Measurements from ENCODE around the gene DIPK1B.
A peak's percentile ranks its signal among the peaks of the same experiment; 100 is the strongest.
"Not testable (repeated sequence)": the region's sequence is repeated elsewhere in the genome, so short reads cannot be mapped to it uniquely, and the experiment has no call there.

DIPK1B gene

DNA sequence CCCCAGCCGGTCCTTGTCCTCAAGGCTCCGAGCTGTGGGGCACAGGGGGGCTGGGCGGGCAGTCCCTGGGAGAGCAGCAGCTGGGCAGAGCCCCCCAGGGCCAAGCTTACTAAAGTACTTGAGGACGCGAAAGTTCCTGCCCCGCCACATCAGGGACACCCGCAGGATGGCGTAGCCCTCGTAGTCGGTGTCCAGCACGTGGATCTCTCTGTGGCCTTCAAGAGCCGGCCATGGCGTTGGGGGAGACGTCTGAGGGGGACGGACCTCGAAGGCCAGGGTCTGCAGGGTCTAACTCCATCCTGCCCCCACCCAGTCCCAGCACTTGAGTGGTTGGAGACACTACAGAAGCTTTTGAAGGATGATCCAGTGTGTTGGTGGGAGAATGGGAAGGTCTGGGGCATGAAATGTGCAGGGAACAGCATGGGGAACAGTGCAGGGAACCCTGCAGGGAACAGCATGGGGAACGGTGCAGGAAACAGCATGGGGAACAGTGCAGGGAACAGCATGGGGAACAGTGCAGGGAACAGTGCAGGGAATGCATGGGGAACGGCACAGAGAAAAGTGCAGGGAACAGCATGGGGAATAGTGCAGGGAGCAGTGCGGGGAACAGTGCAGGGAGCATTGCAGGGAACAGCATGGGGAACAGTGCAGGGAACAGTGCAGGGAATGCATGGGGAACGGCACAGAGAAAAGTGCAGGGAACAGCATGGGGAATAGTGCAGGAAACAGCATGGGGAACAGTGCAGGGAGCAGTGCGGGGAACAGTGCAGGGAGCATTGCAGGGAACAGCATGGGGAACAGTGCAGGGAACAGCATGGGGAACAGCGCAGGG, 43.1 kb downstream of the DIPK1B start:
- DNase-seq, result not testable (repeated sequence)

DNA sequence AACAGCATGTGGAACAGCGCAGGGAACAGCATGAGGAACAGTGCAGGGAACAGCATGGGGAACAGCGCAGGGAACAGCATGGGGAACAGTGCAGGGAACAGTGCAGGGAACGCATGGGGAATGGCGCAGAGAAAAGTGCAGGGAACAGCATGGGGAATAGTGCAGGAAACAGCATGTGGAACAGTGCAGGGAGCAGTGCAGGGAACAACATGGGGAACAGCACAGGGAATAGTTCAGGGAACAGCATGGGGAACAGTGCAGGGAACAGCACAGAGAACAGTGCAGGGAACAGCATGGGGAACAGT, 43.7 kb downstream of the DIPK1B start:
- DNase-seq, result no peak

DNA sequence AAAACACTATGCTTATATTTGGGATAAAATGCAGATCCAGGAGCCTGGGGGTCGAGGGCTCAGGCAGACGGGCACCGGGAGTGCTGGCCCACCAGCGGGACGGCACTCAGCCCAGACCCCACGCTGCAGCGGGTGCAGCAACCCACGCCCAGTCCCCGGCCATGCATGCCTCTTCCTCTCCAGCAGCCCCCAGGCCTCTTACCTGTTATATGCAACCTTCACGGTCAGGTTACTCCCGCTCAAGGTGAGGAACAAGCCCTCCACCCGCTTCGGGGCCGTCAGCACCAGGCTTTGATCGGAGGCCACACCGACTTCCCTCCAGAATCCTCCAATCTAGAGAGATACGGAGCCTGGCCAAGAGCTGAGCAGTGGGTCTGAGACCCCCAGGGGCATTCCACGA, 44.5 kb downstream of the DIPK1B start:
- no peak for DNase-seq

DNA sequence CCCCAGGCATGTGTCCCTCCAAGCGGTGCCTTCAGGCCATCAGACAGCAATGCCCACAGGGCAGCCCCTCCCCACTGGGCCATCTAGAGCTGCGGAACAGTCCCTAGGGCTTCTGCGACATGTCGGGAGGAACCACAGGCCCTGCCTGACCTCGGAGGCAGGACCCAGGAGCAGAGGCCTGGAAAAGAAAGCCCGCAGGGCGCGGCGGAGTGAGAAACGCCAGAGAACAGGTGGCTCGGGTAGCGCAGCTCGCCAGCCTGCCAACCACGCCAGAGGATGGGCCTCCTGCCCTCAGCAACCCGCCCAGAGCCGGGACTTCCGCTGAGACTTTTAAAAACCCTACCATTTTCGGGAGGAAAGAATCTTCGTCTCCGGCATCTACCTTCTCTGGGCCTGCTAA, 45.0 kb downstream of the DIPK1B start:
- DNase-seq, result no peak

DNA sequence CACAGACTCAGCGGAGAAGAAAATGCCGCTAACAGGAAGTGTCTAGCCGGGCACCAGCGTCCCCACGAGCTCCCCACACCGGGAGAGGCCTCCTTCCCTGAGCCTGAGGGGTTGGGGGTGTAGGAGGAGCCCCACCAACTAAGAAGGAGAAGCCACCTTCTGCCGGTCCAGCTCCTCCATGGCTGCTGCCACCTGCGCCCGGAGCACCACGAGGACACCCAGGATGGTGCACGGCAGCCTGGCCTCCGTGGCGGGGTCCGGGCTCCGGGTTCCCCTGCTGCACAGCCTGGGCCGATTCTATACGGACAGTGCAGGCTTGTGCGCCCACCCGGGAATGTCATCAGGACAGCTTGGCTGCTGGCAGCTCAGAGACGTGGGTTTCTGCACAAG, 45.4 kb downstream of the DIPK1B start:
- DNase-seq, result no peak

DNA sequence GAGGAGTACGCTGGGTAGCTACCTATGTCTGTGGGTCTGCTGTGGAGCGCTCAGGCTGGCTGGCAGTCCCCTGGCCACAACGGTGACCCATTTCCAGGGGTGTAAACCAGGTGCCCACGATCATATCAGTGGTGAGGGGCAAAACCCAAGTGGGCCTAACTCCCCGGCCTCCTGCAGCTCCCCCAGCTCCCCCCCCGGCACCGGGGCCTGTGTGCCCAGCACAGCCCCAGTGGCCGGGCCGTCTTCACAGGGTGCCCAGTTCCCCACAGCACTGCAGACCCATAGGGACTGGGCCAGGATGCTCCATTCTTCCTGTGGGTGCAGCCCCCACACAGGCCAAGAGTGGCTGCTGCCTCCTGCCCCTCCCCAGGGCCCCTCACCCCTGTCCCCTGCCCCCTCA, 46.6 kb downstream of the DIPK1B start:
- DNase-seq, result no peak

DNA sequence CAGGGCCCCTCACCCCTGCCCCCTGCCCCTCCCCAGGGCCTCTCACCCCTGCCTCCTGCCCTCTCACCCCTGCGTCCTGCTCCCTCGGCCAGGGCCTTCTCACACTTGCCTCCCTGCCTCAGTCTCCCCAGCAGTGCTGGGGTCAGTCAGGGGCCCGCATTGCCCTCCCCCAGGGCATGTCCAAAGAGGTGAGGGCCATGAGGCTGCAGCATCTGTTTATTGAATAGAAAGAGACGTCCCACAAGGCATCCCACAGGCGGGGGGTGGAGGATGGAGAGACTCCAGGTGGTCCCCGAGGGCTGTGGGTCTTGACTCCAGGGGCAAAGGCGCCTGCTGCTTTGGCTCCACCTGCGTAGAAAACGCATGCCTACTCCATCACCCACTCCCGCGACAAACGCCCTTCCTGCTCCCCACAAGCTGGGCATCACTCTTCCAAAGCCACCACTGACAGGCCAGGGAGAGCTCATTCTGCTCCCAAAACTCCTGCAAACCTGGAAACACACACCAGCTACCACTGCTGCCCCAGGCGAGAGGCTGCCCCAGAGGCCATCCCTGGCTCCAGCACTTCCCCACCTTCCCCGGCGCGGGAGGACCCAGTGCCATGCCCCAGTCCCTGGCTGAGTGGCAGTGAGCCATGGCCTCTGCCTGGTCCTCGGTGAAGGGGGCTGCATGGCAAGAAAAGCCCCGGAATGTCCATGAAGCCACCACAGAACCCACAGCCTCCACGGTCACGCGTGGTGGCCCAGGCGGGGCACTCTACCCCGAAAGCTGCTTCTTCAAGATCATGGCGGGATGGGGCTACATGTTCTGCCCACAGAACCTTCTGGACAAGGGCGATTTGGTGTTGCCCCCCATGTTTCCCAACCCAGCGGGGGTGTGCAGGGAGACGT, 47.3 kb downstream of the DIPK1B start:
- DNase-seq, result no peak

DNA sequence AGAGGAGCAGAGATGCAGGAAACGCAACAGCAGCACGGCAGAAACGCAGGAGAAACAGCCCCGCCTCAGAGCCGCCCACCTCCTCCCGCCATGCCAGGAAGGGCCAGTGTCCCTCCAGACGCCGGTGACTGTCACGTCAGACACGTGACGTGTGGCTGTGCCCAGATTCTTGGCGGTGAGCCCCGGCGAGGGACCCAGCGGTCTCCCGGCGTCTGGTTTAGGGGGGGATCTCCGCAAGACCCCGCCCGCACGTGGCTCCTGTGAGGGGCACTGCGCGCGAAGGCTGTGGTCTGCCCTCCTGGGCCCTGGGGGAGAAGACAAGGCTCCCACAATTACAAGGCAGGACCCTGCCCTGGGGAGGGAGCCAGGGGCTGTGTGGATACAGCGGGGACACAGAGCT, 48.1 kb downstream of the DIPK1B start:
- no peak for DNase-seq

DNA sequence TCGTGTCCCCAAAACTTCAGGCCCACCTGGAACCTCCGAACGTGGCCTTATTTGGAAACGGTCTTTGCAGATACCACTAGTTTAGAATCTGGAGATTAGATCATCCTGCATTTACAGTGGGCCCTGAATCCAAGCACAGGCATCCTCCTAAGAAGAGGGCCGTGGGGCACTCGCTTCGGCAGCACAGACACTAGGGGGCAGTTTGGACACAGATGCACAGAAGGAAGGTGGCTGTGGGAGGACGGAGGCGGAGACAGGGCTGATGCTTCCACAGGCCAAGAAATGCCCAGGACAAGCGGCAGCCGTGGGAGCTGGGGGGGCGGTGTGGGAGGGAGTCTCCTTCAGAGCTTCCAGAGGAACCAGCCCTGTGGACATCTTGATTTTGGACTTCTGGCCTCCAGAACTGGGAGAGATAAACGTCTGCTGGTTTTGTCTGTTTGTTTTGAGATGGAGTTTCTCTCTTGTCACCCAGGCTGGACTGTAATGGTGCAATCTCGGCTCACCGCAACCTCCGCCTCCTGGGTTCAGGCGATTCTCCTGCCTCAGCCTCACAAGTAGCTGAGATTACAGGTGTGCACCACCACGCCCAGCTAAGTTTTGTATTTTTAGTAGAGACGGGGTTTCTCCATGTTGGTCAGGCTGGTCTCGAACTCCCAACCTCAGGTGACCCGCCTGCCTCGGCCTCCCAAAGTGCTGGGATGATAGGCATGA, 48.6 kb downstream of the DIPK1B start:
- peak; percentile 56 for DNase-seq

DNA sequence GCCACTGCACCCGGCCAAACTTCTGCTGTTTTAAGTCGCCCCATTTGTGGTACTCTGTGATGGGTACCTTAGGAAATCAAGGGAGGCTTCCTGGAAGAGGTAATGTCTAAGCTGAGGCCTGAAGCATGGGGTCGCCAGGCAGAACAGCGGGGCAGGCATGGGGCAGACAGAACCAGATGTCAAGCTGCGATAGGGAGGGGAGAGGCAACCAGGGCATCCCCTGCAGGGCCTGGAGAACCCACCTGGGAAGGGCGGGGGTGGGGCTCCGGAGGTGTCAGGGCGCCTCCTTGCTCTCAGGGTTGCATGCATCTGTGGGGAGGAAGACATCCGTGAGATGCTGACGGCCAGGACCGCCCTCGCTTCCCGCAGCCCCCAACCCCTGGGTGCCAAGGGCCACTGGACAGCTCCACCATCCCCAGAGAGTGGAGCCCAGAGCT, 49.2 kb downstream of the DIPK1B start:
- DNase-seq, result no peak

DNA sequence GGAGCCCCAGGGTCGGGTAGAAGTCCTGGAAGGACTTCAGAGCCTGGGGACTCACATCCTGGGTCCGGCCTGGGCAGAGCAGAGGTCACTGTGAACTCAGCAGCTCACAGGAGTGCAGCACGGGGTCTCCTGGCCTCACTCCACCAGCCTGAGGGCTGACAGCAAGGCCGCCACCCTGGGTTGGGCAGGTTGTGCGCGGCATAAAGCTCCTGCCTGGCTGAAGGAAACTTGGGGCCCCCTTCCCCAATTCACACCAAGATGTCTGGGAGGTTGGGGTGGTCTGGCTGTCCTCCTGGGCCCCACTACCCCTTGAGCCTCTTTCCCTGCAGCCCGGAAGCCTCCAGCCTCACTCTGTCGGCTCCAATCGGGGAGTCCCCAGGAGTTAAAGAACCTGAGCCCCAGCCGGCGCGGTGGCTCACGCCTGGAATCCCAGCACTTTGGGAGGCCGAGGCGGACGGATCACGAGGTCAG, 49.9 kb downstream of the DIPK1B start:
- no peak for DNase-seq

DNA sequence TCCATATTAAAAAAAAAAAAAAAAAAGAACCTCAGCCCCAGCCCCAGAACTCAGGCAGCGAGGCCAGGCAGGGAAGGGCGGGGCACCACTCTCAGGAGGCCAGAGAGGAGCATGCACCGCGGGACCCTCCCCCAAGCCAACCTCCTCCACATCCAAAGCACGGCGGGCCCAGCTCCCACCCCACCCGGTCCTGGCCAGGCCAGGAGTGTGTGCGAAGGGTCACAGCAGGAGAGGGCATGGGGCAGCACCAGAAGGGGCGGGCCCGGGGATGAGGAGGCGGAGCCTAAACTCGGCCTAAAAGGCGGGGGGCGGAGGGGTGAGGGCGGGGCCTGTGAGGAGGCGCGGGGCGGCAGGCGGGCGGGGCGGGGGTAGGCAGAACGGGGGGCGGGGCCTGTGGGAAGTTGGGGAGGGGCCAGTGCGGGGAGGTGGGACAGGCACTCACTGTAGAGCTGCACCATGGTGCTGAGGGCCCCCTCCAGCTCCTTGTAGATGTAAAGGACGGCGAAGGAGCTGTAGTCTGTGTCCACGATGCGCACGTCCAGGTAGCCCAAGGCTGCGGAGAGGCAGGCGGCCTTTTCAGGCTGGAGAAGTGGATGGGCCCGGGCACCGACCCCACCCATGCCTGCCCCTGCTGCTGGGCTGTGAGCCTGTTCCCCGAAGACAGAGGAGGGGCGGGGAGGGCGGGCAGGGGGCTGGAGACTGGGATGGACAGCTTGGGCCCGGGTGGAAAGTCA, 50.7 kb downstream of the DIPK1B start:
- DNase-seq, result peak; percentile 80

DNA sequence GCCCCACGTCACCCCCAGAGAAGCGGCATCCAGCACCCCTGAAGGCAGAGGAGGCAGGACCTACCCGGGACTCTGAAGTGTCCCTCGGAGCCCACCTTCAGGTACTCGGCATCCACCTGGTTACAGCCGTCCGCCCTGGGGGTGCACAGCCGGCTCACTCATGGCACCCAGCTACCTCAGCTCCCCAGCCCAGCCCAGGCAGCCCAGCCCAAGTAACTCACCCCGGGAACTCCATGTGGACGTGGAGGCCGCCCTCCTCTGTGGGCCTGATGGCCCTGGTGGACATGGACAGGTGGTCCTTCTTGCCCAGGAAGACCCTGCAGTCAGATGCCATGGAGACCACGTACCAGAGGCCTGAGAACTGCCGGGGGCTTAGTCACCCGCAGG, 51.3 kb downstream of the DIPK1B start:
- no peak for DNase-seq

DNA sequence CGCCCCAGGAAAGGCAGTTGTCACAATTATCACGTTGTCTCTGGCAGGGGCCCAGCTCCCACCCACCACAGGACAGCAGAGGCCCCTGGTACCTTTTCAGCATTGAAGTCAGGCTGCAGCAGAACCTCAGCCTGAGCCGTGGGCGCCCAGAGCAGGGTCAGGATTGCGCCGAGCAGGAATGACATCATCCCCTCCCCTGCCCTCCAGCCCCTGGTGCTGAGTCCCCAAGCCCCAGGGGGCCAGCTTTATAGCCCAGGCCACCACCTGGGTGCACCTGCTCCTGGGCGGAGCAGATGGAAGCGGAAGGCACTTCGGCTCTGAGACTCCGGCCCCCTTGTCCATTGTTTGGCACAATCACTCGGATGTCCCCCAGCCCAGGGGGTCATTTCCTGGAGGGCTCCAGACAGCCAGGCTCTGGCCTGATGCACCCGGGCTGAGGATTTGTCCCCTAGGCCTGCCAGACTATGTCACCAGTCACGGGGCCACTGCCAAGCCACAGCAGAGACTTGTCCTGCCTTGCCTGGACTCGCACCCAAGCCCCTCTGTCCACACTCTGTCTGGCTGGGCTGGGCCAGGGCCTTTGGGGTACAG, 52.0 kb downstream of the DIPK1B start, which contains the start of gene LCN15:
Gene LCN15 (minus strand): TSS at position 218 of the 591 bp plus-strand sequence. CDS start 30 bp downstream, at position 188.
- no peak for DNase-seq

DNA sequence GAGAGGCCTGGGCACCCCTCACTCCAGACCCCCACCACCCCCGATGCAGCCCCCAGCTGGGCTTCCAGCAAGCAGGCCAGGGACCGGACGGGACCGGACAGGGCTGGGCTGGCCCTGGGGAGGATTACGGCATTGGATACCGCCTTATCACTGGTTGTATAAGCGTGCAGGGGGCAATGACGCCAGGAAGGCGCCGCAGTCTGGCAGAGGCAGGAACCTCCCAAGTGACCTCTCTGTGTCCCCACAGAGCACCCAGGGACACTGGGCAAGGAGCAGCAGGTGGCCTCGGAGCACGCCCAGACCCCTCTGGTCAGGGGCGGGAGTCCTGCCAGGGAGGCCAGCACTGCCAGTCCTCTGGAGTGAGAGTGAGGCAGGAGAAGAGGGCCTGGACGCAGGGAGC, 52.7 kb downstream of the DIPK1B start:
- no peak for DNase-seq

DNA sequence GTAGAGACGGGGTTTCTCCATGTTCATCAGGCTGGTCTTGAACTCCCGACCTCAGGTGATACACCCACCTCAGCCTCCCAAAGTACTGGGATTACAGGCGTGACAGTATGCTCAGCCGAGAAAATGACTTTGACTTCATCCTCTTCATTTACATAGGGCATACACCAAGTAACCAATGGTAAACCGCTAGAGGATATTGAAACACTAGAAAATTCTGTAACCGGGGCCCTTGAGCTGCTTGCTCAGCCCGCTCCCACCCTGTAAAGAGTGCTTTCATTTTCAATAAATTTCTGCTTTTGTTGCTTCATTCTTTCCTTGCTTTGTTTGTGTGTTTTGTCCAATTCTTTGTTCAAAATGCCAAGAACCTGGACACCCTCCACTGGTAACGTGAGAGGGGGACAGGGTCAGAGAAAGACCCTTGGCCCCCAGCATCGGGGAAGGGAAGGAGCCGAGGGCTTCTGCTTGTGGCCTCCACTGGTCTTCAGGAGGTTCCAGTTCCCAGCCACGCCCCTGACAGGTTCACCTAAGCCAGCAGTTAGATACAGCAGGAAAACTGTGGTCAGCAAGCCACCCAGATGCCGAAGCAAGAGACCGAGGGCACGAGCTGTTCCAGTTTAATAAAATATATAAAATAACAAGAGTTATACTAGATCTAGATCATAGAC, 53.5 kb downstream of the DIPK1B start:
- DNase-seq, result not testable (repeated sequence)

DNA sequence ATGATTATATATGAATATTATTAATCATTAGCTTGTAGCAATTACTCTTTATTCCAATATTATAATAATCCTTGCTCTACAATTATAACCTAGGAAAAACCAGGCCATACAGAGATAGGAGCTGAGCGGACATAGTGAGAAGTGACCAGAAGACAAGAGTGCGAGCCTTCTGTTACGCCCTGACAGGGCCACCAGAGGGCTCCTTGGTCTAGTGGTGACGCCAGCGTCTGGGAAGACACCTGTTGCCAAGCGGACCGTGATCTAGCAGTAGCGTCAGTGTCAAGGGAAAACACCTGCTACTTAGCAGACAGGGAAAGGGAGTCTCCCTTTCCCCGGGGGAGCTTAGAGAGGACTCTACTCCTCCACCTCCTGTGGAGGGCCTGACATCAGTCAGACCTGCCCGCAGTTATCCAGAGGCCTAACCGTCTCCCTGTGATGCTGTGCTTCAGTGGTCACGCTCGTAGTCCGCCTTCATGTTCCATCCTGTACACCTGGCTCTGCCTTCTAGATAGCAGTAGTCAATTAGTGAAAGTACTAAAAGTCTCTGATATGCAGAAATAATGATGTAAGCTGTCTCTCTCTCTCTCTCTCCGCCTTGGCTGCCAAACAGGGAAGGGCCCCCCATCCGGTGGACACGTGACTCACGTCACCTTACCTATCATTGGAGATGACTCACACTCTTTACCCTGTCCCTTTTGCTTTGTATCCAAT, 54.2 kb downstream of the DIPK1B start:
- DNase-seq, result peak; percentile 60

DNA sequence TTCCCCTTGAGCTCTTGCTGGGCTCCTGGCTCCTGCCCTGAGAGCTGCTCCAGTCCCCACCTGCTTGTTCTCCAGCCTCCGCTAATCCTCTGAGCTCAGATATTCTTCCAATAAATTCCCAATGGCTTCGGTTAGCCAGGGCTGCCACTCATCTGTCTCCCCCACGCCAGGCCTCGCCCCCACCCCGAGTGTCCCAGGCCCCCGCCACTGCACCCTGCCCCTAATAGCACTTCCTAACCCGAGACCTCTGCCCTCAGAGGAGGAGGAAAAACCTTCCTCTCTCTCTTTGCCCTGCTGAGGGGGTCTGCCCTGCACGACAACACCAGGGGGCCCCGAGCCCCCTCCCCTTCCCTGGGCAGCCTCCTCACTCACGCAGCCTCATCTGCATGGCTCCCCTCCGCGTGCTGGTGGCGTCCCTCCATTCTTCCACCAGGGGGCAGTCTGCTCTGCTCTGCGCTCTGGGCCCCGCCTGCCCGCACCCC, 57.4 kb downstream of the DIPK1B start:
- DNase-seq, result peak; percentile 78

DNA sequence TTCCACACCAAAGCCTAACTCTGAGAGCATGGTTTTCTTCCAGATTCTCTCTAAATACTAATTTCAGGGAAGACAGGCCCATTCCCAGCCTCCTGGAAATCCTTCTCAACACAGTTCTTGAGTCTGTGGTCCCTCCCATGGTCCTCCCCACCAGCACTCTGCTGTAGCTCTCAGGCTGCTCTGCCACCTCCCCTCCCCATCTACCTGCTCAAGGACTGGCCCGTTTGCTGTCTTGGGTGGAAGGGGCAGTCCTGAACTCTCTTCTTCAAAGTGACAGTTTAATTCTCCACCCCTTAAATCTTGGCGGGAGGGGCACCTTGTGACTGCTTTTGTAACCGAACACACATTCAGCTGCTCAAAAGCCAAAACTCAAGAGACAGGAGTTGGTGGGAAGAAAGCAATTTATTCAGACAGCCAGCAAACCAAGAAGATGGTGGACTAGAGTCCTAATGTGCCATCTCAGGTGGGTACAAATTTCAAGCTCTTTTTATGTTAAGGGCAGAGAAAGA, 59.6 kb downstream of the DIPK1B start:
- no peak for DNase-seq

DNA sequence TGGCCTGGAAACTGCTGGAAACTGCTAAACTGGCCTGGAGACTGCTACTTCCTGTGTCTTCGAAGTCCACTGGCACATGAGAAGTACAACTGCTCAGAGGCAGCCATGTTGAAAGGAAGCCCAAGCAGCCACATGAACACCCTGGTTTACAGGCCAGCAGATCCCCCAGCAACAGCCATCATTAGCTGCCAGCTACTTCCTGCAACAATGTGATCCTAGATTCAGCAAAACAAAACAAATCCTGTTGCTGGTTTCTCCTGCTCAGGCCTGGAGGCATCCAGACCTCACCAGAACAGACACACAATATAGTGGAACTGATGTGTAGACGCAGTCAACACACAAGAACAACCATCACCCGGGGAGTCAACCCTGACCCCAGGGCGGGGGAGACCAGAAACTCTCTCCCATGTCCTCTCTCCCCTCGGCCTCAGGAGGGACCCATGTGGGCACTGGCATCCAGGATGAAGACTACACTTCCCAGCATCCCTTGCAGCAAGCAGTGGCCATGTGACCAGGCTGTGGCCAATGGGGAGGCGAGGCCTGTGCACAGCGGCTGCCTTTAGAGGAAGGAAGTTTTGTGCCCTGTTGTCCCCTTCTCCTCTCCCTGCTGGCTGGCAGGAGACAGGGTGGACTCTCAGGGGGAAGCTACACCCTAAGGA, 61.1 kb downstream of the DIPK1B start:
- peak; percentile 59 for DNase-seq

All from stimulated activated CD8-positive, alpha-beta memory T cell treated with anti-CD3 and anti-CD28 coated beads, Interleukin-4, amount 100 ng/mL, for 48 hours (primary cell).